Fibroblast of lung (primary cell): ENCODE measurements around the gene TAP1. TPM values are rescaled to one million over a fixed set of nuclear protein-coding genes. Genes with fewer than 3 reads are reported as not detected.

ENCODE experiments used
- DNase-seq, 2 donors: peaks; one replicate each; pipeline versions ENCODE4 v3.0.0 to v3.0.0-alpha.2; 2010; ENCODE audit warnings: low read depth in 2 of 2
- H2AFZ ChIP-seq: 2 replicates; pipeline ENCODE4 v1.5.1; 2012; ENCODE audit warnings: low read length, control low read depth, inconsistent platforms
- H3K27ac ChIP-seq: 2 replicates; pipeline ENCODE4 v1.5.1; 2011; ENCODE audit warnings: low read length, control low read depth; ENCODE audit not compliant: insufficient read depth
- H3K27me3 ChIP-seq: 2 replicates; pipeline ENCODE4 v1.5.1; 2011; ENCODE audit warnings: mild to moderate bottlenecking, low read length; ENCODE audit not compliant: control insufficient read depth, insufficient read depth
- H3K36me3 ChIP-seq: 2 replicates; pipeline ENCODE4 v1.5.1; 2011; ENCODE audit warnings: low read length; ENCODE audit not compliant: control insufficient read depth, insufficient read depth
- H3K4me1 ChIP-seq: 2 replicates; pipeline ENCODE4 v1.5.1; 2011; ENCODE audit warnings: low read length; ENCODE audit not compliant: control insufficient read depth, insufficient read depth; ENCODE audit errors: extremely low read depth
- H3K4me2 ChIP-seq: 2 replicates; pipeline ENCODE4 v1.5.1; 2011; ENCODE audit warnings: low read length, control low read depth; ENCODE audit not compliant: insufficient read depth; ENCODE audit errors: extremely low read depth
- H3K4me3 ChIP-seq, 4 experiments: fragments of 200-600 bp in 1 of 4; sonication (generic) in 1 of 4; replicated peaks in 1 of 4; 2 replicates each; pipeline ENCODE4 v1.5.1; 2011 to 2016; ENCODE audit warnings: low read length in 4 of 4, low read depth in 3 of 4, mild to moderate bottlenecking in 3 of 4, control low read depth in 2 of 4, inconsistent platforms in 1 of 4, mixed read lengths in 1 of 4; ENCODE audit not compliant: insufficient read depth in 1 of 4; ENCODE audit errors: control extremely low read depth in 1 of 4
- H3K79me2 ChIP-seq: 2 replicates; pipeline ENCODE4 v1.5.1; 2012; ENCODE audit warnings: mild to moderate bottlenecking, low read length, inconsistent platforms; ENCODE audit not compliant: control insufficient read depth, insufficient read depth
- H3K9ac ChIP-seq: 2 replicates; pipeline ENCODE4 v1.5.1; 2011; ENCODE audit warnings: mild to moderate bottlenecking, low read length, control low read depth; ENCODE audit not compliant: insufficient read depth
- H3K9me3 ChIP-seq: 2 replicates; pipeline ENCODE4 v1.5.1; 2012; ENCODE audit warnings: low read depth, low read length; ENCODE audit not compliant: control insufficient read depth, insufficient read depth
- H4K20me1 ChIP-seq: 2 replicates; pipeline ENCODE4 v1.5.1; 2011; ENCODE audit warnings: low read length; ENCODE audit not compliant: control insufficient read depth, insufficient read depth; ENCODE audit errors: extremely low read depth
- EZH2 ChIP-seq: IDR thresholded peaks from 2 replicates; pipeline ENCODE4 v1.5.1; 2012; ENCODE audit warnings: low read length, control low read depth, mild to moderate bottlenecking; ENCODE audit errors: missing control alignments
- polyA plus RNA-seq, 2 donors: library from polyadenylated mRNA; depleted of rRNA in 1 of 2; stranded (reverse) in 1 of 2; unstranded in 1 of 2; fragments of >200 nt; gene quantifications; 2 replicates each; pipeline ENCODE4 v1.2.1, GENCODE V29; 2011 to 2012; ENCODE audit warnings: missing spikeins in 1 of 2
- total RNA-seq: library from RNA; depleted of rRNA; stranded (reverse); fragments of >200 nt; gene quantifications from 2 replicates; pipeline ENCODE4 v1.2.1, GENCODE V29; 2014
- TF ChIP-seq, protein P1 (sequence below), 2 donors: IDR thresholded peaks in 1 of 2; conservative IDR thresholded peaks in 1 of 2; 1 replicate in 1 of 2; 2 replicates in 1 of 2; pipeline ENCODE4 v1.5.1; 2011 to 2012; ENCODE audit warnings: low read length in 2 of 2, control low read depth in 1 of 2, inconsistent platforms in 1 of 2, low read depth in 1 of 2, mild to moderate bottlenecking in 1 of 2

Gene TAP1
- total and polyA plus RNA-seq, 2 donors (not counting 1 experiment from before 2014, with no cell fraction given) = 31.4 to 107 TPM

DNA sequence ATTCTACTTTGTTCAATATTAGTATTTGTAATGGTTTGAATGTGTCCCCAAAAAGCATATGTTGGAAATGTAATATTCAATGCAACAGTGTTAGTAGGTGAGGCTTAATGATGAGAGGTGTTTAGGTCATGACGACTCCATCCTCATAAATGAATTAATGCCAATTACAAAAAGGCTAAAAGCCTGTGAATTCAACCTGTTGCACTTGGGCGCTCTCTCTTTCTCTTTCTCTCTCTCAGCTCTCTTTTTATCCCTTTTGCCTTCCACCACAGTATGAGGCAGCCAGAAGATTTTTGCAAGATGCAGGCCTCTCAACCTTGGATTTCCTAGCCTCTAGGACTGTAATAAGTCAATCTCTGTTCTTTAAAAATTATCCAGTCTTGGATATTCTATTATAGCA is 35.1 kb upstream of the TAP1 start:
- Histone ChIP-seq H3K36me3 (no peaks in the 10 kb centered on the region), H3K4me1 (peaks cover 11% of the 10 kb centered on the region), H3K27ac (no peak overlapping the region), H4K20me1 (no peaks in the 10 kb centered on the region), H2AFZ (no peak overlapping the region), H3K4me3 (no peak overlapping the region), H3K9me3 (no peaks in the 10 kb centered on the region), H3K4me2 (no peak overlapping the region), H3K9ac (no peak overlapping the region), H3K79me2 (no peaks in the 10 kb centered on the region), H3K27me3 (no peaks in the 10 kb centered on the region)
- TF ChIP-seq EZH2 = no peak
- TF ChIP-seq, protein P1, sequence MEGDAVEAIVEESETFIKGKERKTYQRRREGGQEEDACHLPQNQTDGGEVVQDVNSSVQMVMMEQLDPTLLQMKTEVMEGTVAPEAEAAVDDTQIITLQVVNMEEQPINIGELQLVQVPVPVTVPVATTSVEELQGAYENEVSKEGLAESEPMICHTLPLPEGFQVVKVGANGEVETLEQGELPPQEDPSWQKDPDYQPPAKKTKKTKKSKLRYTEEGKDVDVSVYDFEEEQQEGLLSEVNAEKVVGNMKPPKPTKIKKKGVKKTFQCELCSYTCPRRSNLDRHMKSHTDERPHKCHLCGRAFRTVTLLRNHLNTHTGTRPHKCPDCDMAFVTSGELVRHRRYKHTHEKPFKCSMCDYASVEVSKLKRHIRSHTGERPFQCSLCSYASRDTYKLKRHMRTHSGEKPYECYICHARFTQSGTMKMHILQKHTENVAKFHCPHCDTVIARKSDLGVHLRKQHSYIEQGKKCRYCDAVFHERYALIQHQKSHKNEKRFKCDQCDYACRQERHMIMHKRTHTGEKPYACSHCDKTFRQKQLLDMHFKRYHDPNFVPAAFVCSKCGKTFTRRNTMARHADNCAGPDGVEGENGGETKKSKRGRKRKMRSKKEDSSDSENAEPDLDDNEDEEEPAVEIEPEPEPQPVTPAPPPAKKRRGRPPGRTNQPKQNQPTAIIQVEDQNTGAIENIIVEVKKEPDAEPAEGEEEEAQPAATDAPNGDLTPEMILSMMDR (conservative IDR thresholded peaks at IDR 0.05 in 1 of 2, IDR thresholded peaks at IDR 0.05 in 1 of 2; ENCODE audit: low read depth in 1 of 2, low read length in 2 of 2) = no peak
- no peak for DNase-seq

DNA sequence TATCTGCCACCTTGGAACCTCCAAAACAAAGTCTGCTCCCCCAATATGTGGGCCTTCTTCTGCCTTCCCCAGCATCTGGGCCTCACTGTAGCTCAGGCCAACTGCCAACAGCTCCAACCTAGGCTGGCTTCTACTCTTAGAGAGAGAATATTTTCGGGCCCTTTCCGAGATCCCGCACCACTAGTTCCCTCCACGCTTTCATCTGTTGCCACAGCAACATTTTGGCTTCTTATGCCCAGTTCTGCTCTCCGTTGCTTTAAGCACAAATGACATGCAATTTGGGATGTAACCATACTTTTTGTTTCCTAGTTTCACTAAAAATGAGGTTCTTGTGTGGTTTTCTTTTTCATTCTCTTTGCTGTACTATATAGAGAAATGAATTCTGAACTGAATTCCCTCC is 34.1 kb upstream of the TAP1 start:
- H3K4me2 ChIP-seq = no peak overlapping the region
- H3K27ac ChIP-seq = no peak overlapping the region
- no peaks in the 10 kb centered on the region for H3K9me3 ChIP-seq
- no peaks in the 10 kb centered on the region for H3K27me3 ChIP-seq
- no peak overlapping the region for H3K4me3 ChIP-seq
- H3K4me1 ChIP-seq = peaks cover 15% of the 10 kb centered on the region
- H3K9ac ChIP-seq = no peak overlapping the region
- no peak for DNase-seq
- no peak overlapping the region for H2AFZ ChIP-seq
- H3K79me2 ChIP-seq = no peaks in the 10 kb centered on the region
- TF ChIP-seq, protein P1 (conservative IDR thresholded peaks at IDR 0.05 in 1 of 2, IDR thresholded peaks at IDR 0.05 in 1 of 2; ENCODE audit: low read depth in 1 of 2, low read length in 2 of 2) = no peak
- TF ChIP-seq EZH2 = no peak
- H3K36me3 ChIP-seq = no peaks in the 10 kb centered on the region
- H4K20me1 ChIP-seq = no peaks in the 10 kb centered on the region

DNA sequence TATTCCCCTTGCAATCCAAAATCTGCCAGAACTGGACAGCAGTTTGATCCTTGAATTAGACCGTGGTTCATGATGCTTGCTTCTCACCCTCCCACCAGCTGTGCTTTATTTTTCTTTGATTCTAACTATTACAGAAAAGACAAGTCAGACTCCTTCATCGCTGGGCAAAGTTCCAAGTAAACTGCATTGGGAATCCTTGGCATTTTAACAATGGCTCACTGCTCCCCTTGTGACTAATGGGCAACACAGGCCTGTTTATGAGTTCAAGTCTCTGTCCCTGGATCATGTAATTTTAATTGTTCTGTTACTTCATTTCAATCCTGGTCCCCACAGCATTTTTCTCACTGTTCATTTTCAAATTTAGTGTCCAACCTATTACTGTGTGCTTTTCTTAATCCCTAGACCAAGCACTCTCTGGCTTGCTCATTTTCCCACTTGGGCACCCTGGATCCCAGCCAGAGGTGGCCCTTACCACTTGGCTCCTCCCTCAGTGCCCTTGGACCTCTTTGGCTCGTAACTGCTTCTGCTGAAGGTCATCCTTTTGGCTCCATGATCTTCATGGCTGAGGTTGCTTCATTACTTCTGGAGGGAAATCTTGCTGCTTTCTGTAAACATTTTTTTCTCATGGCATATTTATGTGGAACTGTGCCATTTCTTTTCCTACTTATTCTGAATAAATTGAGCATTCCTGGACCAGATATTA is 33.3 kb upstream of the TAP1 start:
- Histone ChIP-seq H3K9ac (no peak overlapping the region), H3K27me3 (no peaks in the 10 kb centered on the region), H3K9me3 (no peaks in the 10 kb centered on the region), H3K4me2 (no peak overlapping the region), H3K36me3 (no peaks in the 10 kb centered on the region), H3K4me3 (no peak overlapping the region), H3K4me1 (peaks cover 15% of the 10 kb centered on the region), H3K79me2 (no peaks in the 10 kb centered on the region), H2AFZ (no peak overlapping the region), H4K20me1 (no peaks in the 10 kb centered on the region), H3K27ac (no peak overlapping the region)
- TF ChIP-seq, protein P1 (conservative IDR thresholded peaks at IDR 0.05 in 1 of 2, IDR thresholded peaks at IDR 0.05 in 1 of 2; ENCODE audit: low read depth in 1 of 2, low read length in 2 of 2) = no peak
- no peak for TF ChIP-seq EZH2
- DNase-seq = peak; percentile 65 to 68
